ENCODE measurements around the gene GLI2.
A peak's percentile ranks its signal among the peaks of the same experiment; 100 is the strongest.

Gene GLI2

GRCh38 chr2:120749506-120750431 lies 14.1 kb downstream of the GLI2 start:
- DNase-seq (ENCODE audit: low read depth) = peak; percentile 27
- no peak overlapping the region for H3K4me3 ChIP-seq (ENCODE audit: low read depth, low read length)
- no peak for TF ChIP-seq MAX (IDR thresholded peaks at IDR 0.05; ENCODE audit: low read depth, low read length)
- no peak for TF ChIP-seq POLR2A (IDR thresholded peaks at IDR 0.05; ENCODE audit: extremely low read depth, insufficient read length)
- no peak for TF ChIP-seq CTCF (IDR thresholded peaks at IDR 0.05; ENCODE audit: low read depth, low read length)

- no peak for DNase-seq (ENCODE audit: low read depth)
- no peak overlapping the region for H3K4me3 ChIP-seq (ENCODE audit: low read depth, low read length)
- TF ChIP-seq CTCF (IDR thresholded peaks at IDR 0.05; ENCODE audit: low read depth, low read length) (no peak), MYC (IDR thresholded peaks at IDR 0.05; ENCODE audit: low read depth, low read length) (no peak), MAX (IDR thresholded peaks at IDR 0.05; ENCODE audit: low read depth, low read length) (no peak), POLR2A (IDR thresholded peaks at IDR 0.05; ENCODE audit: extremely low read depth, insufficient read length) (no peak)
Observed at GRCh38 chr2:120750488-120751210, 15.0 kb downstream of the GLI2 start.

- DNase-seq (ENCODE audit: low read depth) = no peak
- no peak overlapping the region for H3K4me3 ChIP-seq (ENCODE audit: low read depth, low read length)
- no peak for TF ChIP-seq CTCF (IDR thresholded peaks at IDR 0.05; ENCODE audit: low read depth, low read length)
- TF ChIP-seq POLR2A (IDR thresholded peaks at IDR 0.05; ENCODE audit: extremely low read depth, insufficient read length) = no peak
- TF ChIP-seq MAX (IDR thresholded peaks at IDR 0.05; ENCODE audit: low read depth, low read length) = no peak
- TF ChIP-seq MYC (IDR thresholded peaks at IDR 0.05; ENCODE audit: low read depth, low read length) = no peak
Observed at GRCh38 chr2:120751553-120751952, 15.9 kb downstream of the GLI2 start.

- TF ChIP-seq POLR2A (IDR thresholded peaks at IDR 0.05; ENCODE audit: extremely low read depth, insufficient read length) (no peak), MYC (IDR thresholded peaks at IDR 0.05; ENCODE audit: low read depth, low read length) (no peak), CTCF (IDR thresholded peaks at IDR 0.05; ENCODE audit: low read depth, low read length) (no peak), MAX (IDR thresholded peaks at IDR 0.05; ENCODE audit: low read depth, low read length) (no peak)
- no peak overlapping the region for H3K4me3 ChIP-seq (ENCODE audit: low read depth, low read length)
- DNase-seq (ENCODE audit: low read depth) = no peak
Observed at GRCh38 chr2:120754067-120754960, 18.6 kb downstream of the GLI2 start.

Measured in NB4 (cell line).